Stimulated activated memory B cell treated with anti-CD40 and anti-IgM and Interleukin-4, amounts not matched to agents 10 μg/mL and 1 μg/mL and 100 μg/mL, for 72 hours (primary cell): ENCODE results near the gene PPA2.

Experiments
- ATAC-seq: fragments of 150-1000 bp; cut with Tn5 transposase; 2 replicates; pipeline ENCODE4 v1.10.0; 2021
- H3K27ac Mint-ChIP-seq: one replicate; pipeline ENCODE4 v1.8.0; 2022; ENCODE audit warnings: mild to moderate bottlenecking, mixed read lengths
- H3K27me3 Mint-ChIP-seq: one replicate; pipeline ENCODE4 v1.8.0; 2022; ENCODE audit warnings: mixed read lengths
- H3K36me3 Mint-ChIP-seq: one replicate; pipeline ENCODE4 v1.8.0; 2022; ENCODE audit warnings: mixed read lengths
- H3K4me1 Mint-ChIP-seq: one replicate; pipeline ENCODE4 v1.8.0; 2022; ENCODE audit warnings: mixed read lengths
- H3K4me3 Mint-ChIP-seq: one replicate; pipeline ENCODE4 v1.8.0; 2022; ENCODE audit warnings: mild to moderate bottlenecking, moderate library complexity, mixed read lengths
- H3K9me3 Mint-ChIP-seq: one replicate; pipeline ENCODE4 v1.8.0; 2022; ENCODE audit warnings: mixed read lengths

The PPA2 gene

DNA sequence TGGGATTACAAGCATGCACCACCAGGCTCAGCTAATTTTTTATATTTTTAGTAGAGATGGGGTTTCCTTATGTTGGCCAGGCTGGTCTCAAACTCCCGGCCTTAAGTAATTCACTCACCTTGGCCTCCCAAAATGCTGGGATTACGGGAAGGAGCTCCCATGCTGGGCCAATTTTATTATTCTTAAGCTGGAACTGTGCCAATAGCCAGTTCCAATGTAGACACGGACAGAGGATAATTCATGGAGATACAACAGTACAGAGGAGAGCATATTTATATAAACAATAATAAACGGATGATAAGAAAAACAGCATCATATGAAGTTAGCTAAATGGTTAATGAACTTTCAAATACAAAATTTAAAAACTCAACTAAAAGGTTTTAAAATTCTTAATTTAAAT lies 87.8 kb downstream of the PPA2 start:
- Mint-ChIP-seq H3K9me3 (peaks cover 3% of the 10 kb centered on the region), H3K4me3 (no peak overlapping the region), H3K4me1 (no peaks in the 10 kb centered on the region), H3K27me3 (no peaks in the 10 kb centered on the region), H3K36me3 (peaks cover 50% of the 10 kb centered on the region), H3K27ac (no peak overlapping the region)
- ATAC-seq = no peak

DNA sequence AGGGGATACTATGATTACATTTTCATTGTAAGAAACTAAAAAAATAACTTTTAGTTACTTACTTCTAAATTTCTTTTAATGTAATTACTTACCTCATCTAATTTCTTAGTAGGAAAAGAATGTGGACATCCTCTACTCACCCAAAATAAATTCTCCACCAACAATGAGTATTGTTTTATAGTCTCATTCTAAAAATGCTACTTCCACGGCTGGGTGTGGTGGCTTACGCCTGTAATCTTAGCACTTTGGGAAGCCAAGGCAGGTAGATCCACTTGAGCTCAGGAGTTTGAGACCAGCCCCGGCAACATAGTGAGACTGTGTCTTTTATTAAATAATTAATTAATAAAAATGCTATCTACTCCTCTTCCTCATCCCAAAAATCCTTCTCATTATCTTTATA lies 99.8 kb downstream of the PPA2 start:
- Mint-ChIP-seq H3K4me3 (no peak overlapping the region), H3K4me1 (no peaks in the 10 kb centered on the region), H3K36me3 (peaks cover 45% of the 10 kb centered on the region), H3K27me3 (no peaks in the 10 kb centered on the region), H3K9me3 (no peaks in the 10 kb centered on the region), H3K27ac (no peak overlapping the region)
- no peak for ATAC-seq

DNA sequence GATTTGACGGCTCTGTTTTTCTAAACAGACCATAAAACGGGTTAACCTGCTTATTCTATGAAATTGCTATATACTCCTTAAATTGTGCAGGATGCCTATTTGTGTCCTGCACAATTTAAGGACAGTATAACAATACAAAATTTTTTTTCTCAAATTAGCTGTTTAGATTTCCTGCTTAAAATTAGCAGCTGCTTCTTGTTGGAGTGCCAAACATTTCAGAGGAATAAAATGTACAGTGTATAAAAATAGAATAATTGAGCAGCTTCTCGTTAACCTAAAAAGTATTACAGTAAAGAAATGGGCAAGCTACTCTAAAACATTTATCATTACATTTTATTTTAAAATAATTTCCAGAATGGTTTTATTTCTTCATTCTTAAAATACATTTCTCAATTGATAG lies 100.5 kb downstream of the PPA2 start:
- no peak for ATAC-seq
- Mint-ChIP-seq H3K36me3 (peaks cover 51% of the 10 kb centered on the region), H3K4me1 (no peaks in the 10 kb centered on the region), H3K27ac (no peak overlapping the region), H3K27me3 (no peaks in the 10 kb centered on the region), H3K9me3 (peaks cover 4% of the 10 kb centered on the region), H3K4me3 (no peak overlapping the region)

DNA sequence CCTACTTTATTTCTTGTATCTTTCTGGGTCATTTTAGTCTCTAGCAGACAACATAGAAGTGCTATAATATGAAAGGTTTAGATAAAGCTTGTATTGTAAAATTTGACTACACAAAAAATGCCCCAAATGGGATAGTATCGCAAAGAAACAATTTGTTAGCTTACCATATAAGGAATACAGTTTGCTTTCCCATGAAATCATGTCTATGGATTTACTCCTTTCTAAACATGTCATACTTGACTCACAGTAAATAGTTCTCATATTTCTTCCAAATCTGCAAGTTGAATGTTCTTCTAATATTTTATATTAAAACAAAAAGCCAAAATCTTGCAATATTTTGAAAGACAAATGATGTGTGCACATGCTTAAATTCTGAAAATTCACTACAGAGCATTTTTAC lies 103.9 kb downstream of the PPA2 start:
- Mint-ChIP-seq H3K9me3 (peaks cover 23% of the 10 kb centered on the region), H3K4me3 (no peak overlapping the region), H3K36me3 (peaks cover 65% of the 10 kb centered on the region), H3K4me1 (no peaks in the 10 kb centered on the region), H3K27ac (no peak overlapping the region), H3K27me3 (no peaks in the 10 kb centered on the region)
- ATAC-seq = no peak

DNA sequence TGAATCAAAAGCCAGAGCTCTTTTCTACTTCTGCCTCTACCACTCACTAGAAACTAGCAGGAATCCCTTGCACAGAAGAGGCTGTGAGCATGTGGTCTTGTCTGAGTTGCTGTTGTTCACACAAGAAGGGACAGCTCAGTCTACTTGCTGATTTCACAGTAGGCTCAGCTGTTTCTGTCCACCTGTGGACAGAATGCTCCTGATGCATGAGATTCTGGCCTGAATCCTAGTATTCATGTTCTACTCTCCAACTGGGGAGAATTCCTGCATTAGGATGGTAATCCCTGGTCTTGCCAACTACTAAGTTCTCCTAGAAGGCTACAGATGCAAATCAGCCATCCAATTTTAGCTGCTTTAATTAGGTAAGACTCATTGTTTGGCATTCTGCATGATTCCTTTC lies 112.8 kb downstream of the PPA2 start:
- peaks cover 32% of the 10 kb centered on the region for H3K36me3 Mint-ChIP-seq
- peaks cover 6% of the 10 kb centered on the region for H3K9me3 Mint-ChIP-seq
- ATAC-seq = no peak
- no peaks in the 10 kb centered on the region for H3K4me1 Mint-ChIP-seq
- H3K27me3 Mint-ChIP-seq = no peaks in the 10 kb centered on the region
- no peak overlapping the region for H3K4me3 Mint-ChIP-seq
- no peak overlapping the region for H3K27ac Mint-ChIP-seq

DNA sequence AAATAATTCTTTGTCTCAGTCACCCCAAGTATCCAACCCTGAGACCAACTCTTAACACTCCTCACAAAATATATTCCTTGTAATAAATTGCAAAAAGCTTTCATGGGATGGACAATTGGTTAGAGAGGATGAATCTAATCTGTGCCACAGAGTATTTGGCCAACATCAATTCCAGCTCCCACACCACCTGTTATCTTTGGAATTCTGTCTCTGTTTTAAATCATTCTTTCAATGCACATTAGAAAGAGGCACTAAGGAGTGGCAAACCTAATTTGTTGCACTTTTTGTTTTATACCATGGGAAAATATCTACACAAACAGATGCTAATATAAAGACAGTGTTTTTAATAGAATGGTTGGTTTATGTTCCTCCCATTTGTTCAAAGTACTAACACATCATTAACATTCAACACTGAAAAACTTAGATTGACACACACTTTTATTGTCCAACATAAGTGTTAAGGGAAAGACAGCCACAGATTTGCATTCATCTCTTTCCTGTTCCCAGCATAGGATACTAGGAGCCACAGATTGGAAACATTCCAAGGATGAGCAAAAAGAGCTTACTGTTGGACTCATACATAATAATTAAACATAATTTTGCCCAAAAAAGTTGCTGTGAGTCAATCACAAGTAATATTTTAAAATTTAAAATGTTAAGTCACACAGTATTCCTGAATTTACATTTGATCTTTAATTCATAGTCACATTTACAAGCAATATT lies 116.4 kb downstream of the PPA2 start:
- Mint-ChIP-seq H3K27ac (no peak overlapping the region), H3K36me3 (peaks cover 19% of the 10 kb centered on the region), H3K4me1 (peaks cover 16% of the 10 kb centered on the region), H3K4me3 (no peak overlapping the region), H3K9me3 (no peaks in the 10 kb centered on the region), H3K27me3 (no peaks in the 10 kb centered on the region)
- no peak for ATAC-seq

DNA sequence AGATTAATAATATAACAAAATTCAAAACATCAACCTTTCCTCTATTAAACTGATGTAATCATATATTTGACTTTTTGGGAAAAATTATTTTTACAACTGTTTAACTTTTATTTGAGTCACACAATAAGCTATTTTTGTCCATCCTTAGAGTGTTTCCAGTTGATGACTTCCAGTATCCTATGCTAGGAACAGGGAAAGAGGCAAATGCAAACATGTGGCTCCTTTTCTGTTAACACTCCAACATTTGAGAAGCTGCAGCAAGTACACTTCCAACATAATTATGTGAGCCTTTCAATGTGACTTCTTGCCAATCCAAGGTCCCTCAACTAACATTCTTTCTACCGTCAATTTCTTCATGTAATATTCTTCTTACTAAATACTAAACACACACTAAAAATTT lies 117.7 kb downstream of the PPA2 start:
- Mint-ChIP-seq H3K36me3 (peaks cover 19% of the 10 kb centered on the region), H3K9me3 (no peaks in the 10 kb centered on the region), H3K4me1 (peaks cover 25% of the 10 kb centered on the region), H3K27ac (no peak overlapping the region), H3K27me3 (no peaks in the 10 kb centered on the region), H3K4me3 (no peak overlapping the region)
- ATAC-seq = no peak

DNA sequence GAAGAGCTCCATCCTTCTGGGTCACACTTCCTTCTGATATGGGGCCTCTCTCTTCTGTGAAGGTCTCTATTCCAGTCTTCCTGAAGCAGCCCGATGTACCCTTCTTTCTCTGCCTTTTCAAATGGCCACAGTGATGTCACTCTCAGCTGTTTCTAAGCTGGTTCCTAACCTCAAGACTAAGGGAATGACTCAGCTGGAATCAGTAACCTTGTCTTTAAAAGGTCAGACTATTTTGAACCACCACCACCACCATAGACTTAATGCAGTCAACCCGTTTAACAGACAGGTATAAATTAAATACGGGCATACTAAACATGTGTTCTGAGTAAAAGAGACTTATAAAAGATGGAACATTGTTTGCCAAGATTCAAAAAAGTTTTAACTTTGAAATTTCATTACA lies 121.0 kb downstream of the PPA2 start:
- no peaks in the 10 kb centered on the region for H3K27me3 Mint-ChIP-seq
- H3K4me1 Mint-ChIP-seq = peaks cover 33% of the 10 kb centered on the region
- H3K4me3 Mint-ChIP-seq = peak overlapping the region; percentile 20
- peaks cover 7% of the 10 kb centered on the region for H3K36me3 Mint-ChIP-seq
- peak overlapping the region; percentile 63 for H3K27ac Mint-ChIP-seq
- ATAC-seq = peak; percentile 88
- no peaks in the 10 kb centered on the region for H3K9me3 Mint-ChIP-seq

DNA sequence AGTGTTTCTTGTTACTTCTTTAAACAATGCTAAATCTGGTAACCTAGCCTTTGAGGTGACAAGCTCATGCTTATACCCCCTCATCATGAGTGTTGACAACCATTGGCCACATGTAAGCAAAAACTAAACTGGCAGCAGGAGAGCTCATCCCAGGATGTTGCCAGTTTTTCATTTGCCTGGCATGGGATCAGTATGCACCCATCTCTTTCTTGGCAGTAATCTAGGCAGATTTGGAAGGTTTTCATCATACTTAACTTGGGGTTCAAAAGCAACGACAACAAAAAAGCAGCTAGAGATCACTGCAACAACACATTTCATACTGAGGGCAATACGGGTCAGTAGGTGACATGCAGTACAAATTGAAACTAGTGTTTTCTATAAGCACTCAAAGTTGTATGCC lies 122.0 kb downstream of the PPA2 start:
- H3K27ac Mint-ChIP-seq = peak overlapping the region; percentile 63
- no peak for ATAC-seq
- H3K4me3 Mint-ChIP-seq = no peak overlapping the region
- H3K9me3 Mint-ChIP-seq = no peaks in the 10 kb centered on the region
- peaks cover 33% of the 10 kb centered on the region for H3K4me1 Mint-ChIP-seq
- peaks cover 7% of the 10 kb centered on the region for H3K36me3 Mint-ChIP-seq
- no peaks in the 10 kb centered on the region for H3K27me3 Mint-ChIP-seq

DNA sequence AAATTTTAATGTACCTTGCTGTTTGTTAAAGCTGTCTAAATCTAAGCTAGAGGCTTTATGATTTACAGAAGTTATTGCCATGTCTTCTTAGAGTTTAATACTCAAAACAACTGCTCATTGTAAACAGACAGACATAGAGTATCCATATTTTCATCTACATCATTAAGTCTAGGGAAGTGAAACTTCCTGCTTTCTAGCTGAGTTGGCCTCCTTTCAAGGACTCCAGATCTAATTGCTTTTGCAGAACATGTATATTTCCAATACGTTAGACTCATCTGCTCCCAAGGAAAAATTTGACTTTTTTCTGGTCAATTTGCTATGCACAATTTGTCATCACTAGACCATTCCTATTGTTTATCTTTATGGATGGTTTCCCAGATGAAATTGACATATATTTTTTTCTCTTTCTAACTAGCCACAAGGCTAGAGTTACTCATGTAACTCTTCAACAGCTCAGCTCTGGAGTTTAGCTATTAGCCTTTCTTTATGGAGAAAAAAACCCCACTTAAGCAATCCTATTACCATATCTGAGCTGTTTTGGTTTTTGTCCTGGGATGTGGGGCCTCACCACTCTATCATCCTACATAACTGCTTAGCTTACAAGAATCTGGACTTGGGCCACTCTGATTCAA lies 122.9 kb downstream of the PPA2 start:
- no peak overlapping the region for H3K4me3 Mint-ChIP-seq
- H3K4me1 Mint-ChIP-seq = peaks cover 33% of the 10 kb centered on the region
- H3K36me3 Mint-ChIP-seq = peaks cover 7% of the 10 kb centered on the region
- H3K9me3 Mint-ChIP-seq = no peaks in the 10 kb centered on the region
- H3K27me3 Mint-ChIP-seq = no peaks in the 10 kb centered on the region
- no peak overlapping the region for H3K27ac Mint-ChIP-seq
- ATAC-seq = peak; percentile 49

DNA sequence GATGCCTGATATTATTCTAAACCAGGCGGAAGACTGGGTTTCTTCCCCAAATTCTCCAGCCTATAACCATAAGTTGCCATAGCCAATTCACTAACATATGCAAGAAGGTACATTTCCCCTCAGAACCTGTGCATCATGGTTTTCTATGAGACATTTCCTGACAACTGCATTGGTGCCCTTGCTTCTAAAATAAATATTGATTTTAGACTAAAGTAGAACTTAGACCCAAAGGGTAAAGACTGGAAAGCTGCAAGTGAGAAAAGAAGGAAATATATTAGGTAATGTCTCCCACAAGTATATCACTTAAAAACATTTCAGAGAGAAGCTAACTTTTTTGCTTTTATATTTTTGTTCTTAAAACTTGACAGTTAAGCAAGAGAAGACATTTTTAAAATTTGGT lies 125.1 kb downstream of the PPA2 start:
- H3K27me3 Mint-ChIP-seq = no peaks in the 10 kb centered on the region
- peaks cover 30% of the 10 kb centered on the region for H3K4me1 Mint-ChIP-seq
- ATAC-seq = no peak
- no peak overlapping the region for H3K4me3 Mint-ChIP-seq
- no peaks in the 10 kb centered on the region for H3K9me3 Mint-ChIP-seq
- H3K36me3 Mint-ChIP-seq = no peaks in the 10 kb centered on the region
- no peak overlapping the region for H3K27ac Mint-ChIP-seq

DNA sequence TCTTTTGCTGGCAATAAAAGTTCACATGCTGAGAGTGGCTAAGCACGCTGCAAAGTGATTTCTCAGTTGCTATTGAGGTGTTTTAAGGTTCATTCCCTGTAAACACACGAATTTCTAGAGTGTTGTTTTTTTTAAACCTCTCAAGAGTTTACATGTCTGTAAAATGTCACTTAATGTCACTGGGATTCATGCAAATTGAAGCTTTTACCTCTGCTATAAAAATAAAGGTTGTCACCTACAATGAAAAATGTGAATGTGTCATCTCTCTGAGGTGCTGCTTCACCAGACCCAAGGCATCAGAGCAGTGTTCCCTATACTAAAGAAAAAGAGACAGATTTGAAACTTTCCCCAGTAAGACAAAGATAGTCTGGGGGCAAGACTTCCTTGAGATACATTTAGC lies 127.0 kb downstream of the PPA2 start:
- Mint-ChIP-seq H3K4me1 (peaks cover 12% of the 10 kb centered on the region), H3K9me3 (no peaks in the 10 kb centered on the region), H3K27ac (no peak overlapping the region), H3K4me3 (no peak overlapping the region), H3K36me3 (no peaks in the 10 kb centered on the region), H3K27me3 (no peaks in the 10 kb centered on the region)
- ATAC-seq = no peak

DNA sequence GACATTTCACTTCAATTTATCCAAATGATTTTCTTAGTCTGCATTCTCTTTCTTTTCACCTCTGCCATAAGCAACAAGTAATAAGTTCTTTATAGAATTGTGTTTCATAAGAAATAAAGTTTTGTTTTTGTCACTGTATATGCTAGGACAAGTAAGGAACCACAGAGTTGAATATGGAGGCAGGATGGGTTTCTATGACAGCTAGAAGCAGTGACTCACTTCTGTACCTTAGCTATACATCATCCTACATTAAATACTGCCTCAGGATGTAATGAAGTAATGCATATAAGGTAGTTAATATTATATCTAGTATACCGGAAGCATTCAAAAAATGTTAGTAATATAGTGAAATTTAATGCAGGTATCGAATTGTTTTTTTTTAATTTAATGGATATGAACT lies 128.0 kb downstream of the PPA2 start:
- Mint-ChIP-seq H3K4me3 (no peak overlapping the region), H3K27ac (no peak overlapping the region), H3K4me1 (peaks cover 4% of the 10 kb centered on the region), H3K27me3 (no peaks in the 10 kb centered on the region), H3K36me3 (no peaks in the 10 kb centered on the region), H3K9me3 (no peaks in the 10 kb centered on the region)
- no peak for ATAC-seq

DNA sequence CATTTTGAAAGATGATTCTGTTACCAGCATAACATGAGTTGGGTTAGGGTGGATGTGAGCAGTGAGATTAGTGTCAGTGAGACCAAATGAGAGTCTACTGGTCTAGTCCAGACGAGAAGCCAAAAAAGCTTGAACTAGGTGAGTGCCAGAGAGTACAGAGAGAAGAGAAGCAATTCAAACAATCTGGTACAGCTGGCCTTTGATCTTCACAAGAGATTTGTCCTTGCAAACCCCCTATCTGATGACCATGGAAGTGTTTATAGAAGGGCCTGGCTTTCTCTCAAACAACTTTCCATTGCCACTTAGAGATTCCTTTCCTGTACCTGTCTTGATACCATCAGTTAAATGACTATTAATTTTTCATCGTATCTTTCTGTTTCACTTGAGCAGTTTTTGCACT lies 128.5 kb downstream of the PPA2 start:
- Mint-ChIP-seq H3K27me3 (no peaks in the 10 kb centered on the region), H3K36me3 (no peaks in the 10 kb centered on the region), H3K4me1 (no peaks in the 10 kb centered on the region), H3K4me3 (no peak overlapping the region), H3K27ac (no peak overlapping the region), H3K9me3 (no peaks in the 10 kb centered on the region)
- ATAC-seq = no peak

DNA sequence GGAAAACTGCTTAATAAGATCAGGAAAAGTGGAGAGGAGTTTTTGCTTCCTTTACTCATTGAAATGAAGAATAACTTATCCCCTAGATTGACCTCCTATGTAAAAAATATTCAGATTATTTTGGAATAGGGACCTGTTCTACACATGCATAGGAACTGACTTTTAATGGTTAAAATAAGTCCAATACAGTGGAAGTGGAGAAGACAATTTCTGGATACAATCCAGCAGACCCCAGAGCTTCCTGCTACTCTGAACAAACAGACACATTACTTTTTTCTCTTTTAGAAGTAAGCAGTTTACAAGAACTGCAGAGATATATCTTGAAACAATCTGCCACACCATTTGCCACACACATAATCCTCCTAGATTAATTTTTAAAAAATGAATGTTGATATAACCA lies 129.7 kb downstream of the PPA2 start:
- no peak overlapping the region for H3K27ac Mint-ChIP-seq
- no peak for ATAC-seq
- no peaks in the 10 kb centered on the region for H3K36me3 Mint-ChIP-seq
- H3K9me3 Mint-ChIP-seq = no peaks in the 10 kb centered on the region
- H3K4me3 Mint-ChIP-seq = no peak overlapping the region
- no peaks in the 10 kb centered on the region for H3K27me3 Mint-ChIP-seq
- no peaks in the 10 kb centered on the region for H3K4me1 Mint-ChIP-seq

DNA sequence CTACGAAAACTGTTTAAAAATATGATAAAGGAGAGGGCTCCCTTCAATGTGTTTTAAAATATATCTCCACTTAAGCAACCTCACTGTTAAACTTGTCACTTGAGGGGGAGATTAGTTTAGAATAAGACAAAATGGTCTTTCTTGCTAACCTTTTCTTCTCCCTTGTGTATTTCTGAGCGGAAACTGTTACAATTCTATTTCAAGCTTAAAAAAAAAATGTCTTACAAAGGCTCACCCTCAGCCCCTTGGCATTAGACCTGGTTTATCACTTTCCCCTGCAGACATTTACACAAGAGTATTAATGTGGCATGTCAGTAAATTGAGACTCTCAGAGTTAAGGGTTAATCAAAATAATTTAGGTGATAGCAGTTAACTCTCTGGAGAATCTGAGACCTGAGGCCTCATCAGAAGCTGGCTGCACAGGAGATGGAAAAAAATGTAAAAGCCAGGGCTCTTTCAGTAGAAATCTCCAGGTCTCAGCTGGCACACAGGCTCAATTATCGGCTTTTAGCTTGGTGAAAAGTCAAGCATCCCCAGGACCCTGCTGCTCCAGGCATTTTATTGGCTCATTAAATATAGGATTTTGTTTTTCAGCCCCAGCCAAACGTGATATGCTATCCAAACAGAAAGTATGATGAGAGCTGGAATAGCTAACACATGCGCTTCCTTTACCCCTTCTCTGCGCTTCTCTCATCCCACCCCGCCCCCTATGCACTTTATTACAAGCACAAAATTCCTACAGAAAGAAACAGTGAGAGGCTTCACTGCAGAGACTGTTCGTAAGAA lies 130.5 kb downstream of the PPA2 start:
- ATAC-seq = no peak
- no peaks in the 10 kb centered on the region for H3K27me3 Mint-ChIP-seq
- no peak overlapping the region for H3K4me3 Mint-ChIP-seq
- H3K27ac Mint-ChIP-seq = no peak overlapping the region
- no peaks in the 10 kb centered on the region for H3K36me3 Mint-ChIP-seq
- H3K4me1 Mint-ChIP-seq = no peaks in the 10 kb centered on the region
- H3K9me3 Mint-ChIP-seq = no peaks in the 10 kb centered on the region
